ENCODE results near the gene PIH1D1. TPM values are rescaled to one million over a fixed set of nuclear protein-coding genes. Genes with fewer than 3 reads are reported as not detected.
"Not testable (repeated sequence)": the region's sequence is repeated elsewhere in the genome, so short reads cannot be mapped to it uniquely, and the experiment has no call there.

PIH1D1 gene
- total RNA-seq, 1 donor = 80.6 TPM

GRCh38 chr19:49445997-49446396, 5.6 kb downstream of the PIH1D1 start:
- no peak for TF ChIP-seq CTCF (IDR thresholded peaks at IDR 0.05; ENCODE audit: insufficient read depth, low read length)
- no peak overlapping the region for H3K4me3 ChIP-seq (ENCODE audit: low read depth, low read length)
- DNase-seq (ENCODE audit: low read depth) = no peak

- DNase-seq (ENCODE audit: low read depth); H3K4me3 ChIP-seq (ENCODE audit: low read depth, low read length): not testable (repeated sequence)
Measured at GRCh38 chr19:49444100-49444700, 7.4 kb downstream of the PIH1D1 start.

- H3K4me3 ChIP-seq (ENCODE audit: low read depth, low read length) = peak overlapping the region; percentile 75
- DNase-seq (ENCODE audit: low read depth) = peak; percentile 96
- TF ChIP-seq CTCF (IDR thresholded peaks at IDR 0.05; ENCODE audit: insufficient read depth, low read length) = peak; percentile 94
Measured at GRCh38 chr19:49443366-49444099, 8.1 kb downstream of the PIH1D1 start.

- peak overlapping the region; percentile 75 for H3K4me3 ChIP-seq (ENCODE audit: low read depth, low read length)
- peak; percentile 80 for DNase-seq (ENCODE audit: low read depth)
- TF ChIP-seq CTCF (IDR thresholded peaks at IDR 0.05; ENCODE audit: insufficient read depth, low read length) = no peak
Measured at GRCh38 chr19:49442771-49443365, 8.7 kb downstream of the PIH1D1 start.

GRCh38 chr19:49442354-49442753, 9.3 kb downstream of the PIH1D1 start:
- peak overlapping the region; percentile 28 for H3K4me3 ChIP-seq (ENCODE audit: low read depth, low read length)
- DNase-seq (ENCODE audit: low read depth) = no peak
- no peak for TF ChIP-seq CTCF (IDR thresholded peaks at IDR 0.05; ENCODE audit: insufficient read depth, low read length)

- H3K4me3 ChIP-seq (ENCODE audit: low read depth, low read length) = no peak overlapping the region
- DNase-seq (ENCODE audit: low read depth) = no peak
- no peak for TF ChIP-seq CTCF (IDR thresholded peaks at IDR 0.05; ENCODE audit: insufficient read depth, low read length)
Measured at GRCh38 chr19:49441960-49442350, 9.7 kb downstream of the PIH1D1 start.

- DNase-seq (ENCODE audit: low read depth) = no peak
- peak within 1 kb of the TSS; percentile 28 for H3K4me3 ChIP-seq (ENCODE audit: low read depth, low read length)
- TF ChIP-seq CTCF (IDR thresholded peaks at IDR 0.05; ENCODE audit: insufficient read depth, low read length) = no peak
Measured at GRCh38 chr19:49441210-49441959, 10.2 kb downstream of the PIH1D1 start, which contains the start of gene SLC17A7. Gene SLC17A7 (minus strand): TSS chr19:49441527. CDS start chr19:49441379, 148 bp downstream.
